A172 (cell line): Measurements from ENCODE around the gene RHOXF2B. TPM values are rescaled to one million over a fixed set of nuclear protein-coding genes. Genes with fewer than 3 reads are reported as not detected.

Source experiments
- total RNA-seq: library from RNA; depleted of rRNA; stranded (reverse); fragments of >200 nt; shearing (Covaris generic); gene quantifications from 2 replicates; pipeline ENCODE4 v1.2.3, GENCODE V29; 2014; rRNA removed

RHOXF2B gene
- total RNA-seq, 1 experiment from 2014 or later: not detected

Other genes with a start within 250 kb of the RHOXF2B start
- 1.8 and 2.3 TPM in 2 replicates for gene UPF3B, start 224.7 kb downstream of the RHOXF2B start, total RNA-seq
- 6.6 and 7.8 TPM in 2 replicates for gene RNF113A, start 206.0 kb downstream of the RHOXF2B start, total RNA-seq
- gene NDUFA1, start 205.9 kb downstream of the RHOXF2B start, total RNA-seq: 55.7 and 60.9 TPM in 2 replicates
- gene AKAP14, start 181.8 kb downstream of the RHOXF2B start, total RNA-seq: not detected in 2 replicates
- 2.5 and 2.8 TPM in 2 replicates for gene NKAP, start 133.9 kb downstream of the RHOXF2B start, total RNA-seq
- gene RHOXF1, start 38.2 kb upstream of the RHOXF2B start, total RNA-seq: not detected in 2 replicates
- gene RHOXF2, start 80.9 kb upstream of the RHOXF2B start, total RNA-seq: not detected in 2 replicates
- 11.2 and 12.7 TPM in 2 replicates for gene ZBTB33, start 173.1 kb upstream of the RHOXF2B start, total RNA-seq
- gene TMEM255A, start 233.8 kb upstream of the RHOXF2B start, total RNA-seq: 4.0 and 4.6 TPM in 2 replicates